Suppressor macrophage treated with lipopolysaccharide for 1 hour (primary cell): ENCODE data around the gene CCDC14.
"Not testable (repeated sequence)": the region's sequence is repeated elsewhere in the genome, so short reads cannot be mapped to it uniquely, and the experiment has no call there.

Experiments
- DNase-seq, 3 donors: peaks; one replicate each; pipeline ENCODE4 v3.0.0-alpha.2; 2020 to 2022

The CCDC14 gene

GRCh38 chr3:123960781-123961507 is at the start of gene CCDC14:
TSS of gene CCDC14 (minus strand) at chr3:123961229. CDS start at chr3:123961173, 56 bp downstream.
- peak; percentile 92 to 95 (median 95) for DNase-seq

- not testable (repeated sequence) for DNase-seq
Observed at GRCh38 chr3:124008321-124008720, 47.3 kb upstream of the CCDC14 start.

- DNase-seq: peak; percentile 4 to 28 (median 23)
Observed at GRCh38 chr3:124007186-124007585, 46.2 kb upstream of the CCDC14 start.

- DNase-seq: not testable (repeated sequence)
Observed at GRCh38 chr3:124002405-124003079, 41.5 kb upstream of the CCDC14 start.

GRCh38 chr3:124001366-124001765 is 40.3 kb upstream of the CCDC14 start:
- not testable (repeated sequence) for DNase-seq

- no peak for DNase-seq
Observed at GRCh38 chr3:123997543-123997942, 36.5 kb upstream of the CCDC14 start.

GRCh38 chr3:123993818-123994217 is 32.8 kb upstream of the CCDC14 start:
- no peak for DNase-seq

GRCh38 chr3:123991730-123992588 is 30.9 kb upstream of the CCDC14 start, which contains the start of gene ROPN1:
TSS of gene ROPN1 (minus strand) at chr3:123992124. CDS start at chr3:123980481, 11,643 bp downstream.
- not testable (repeated sequence) for DNase-seq

- no peak for DNase-seq
Observed at GRCh38 chr3:123986427-123986826, 25.4 kb upstream of the CCDC14 start.

GRCh38 chr3:123984957-123985356 is 23.9 kb upstream of the CCDC14 start:
- DNase-seq: no peak

- no peak for DNase-seq
Observed at GRCh38 chr3:123984350-123984749, 23.3 kb upstream of the CCDC14 start.

GRCh38 chr3:123981317-123981716 is 20.3 kb upstream of the CCDC14 start:
- DNase-seq: not testable (repeated sequence)

GRCh38 chr3:123980539-123980938 is 19.5 kb upstream of the CCDC14 start:
- DNase-seq: no peak

GRCh38 chr3:123979525-123980501 is 18.8 kb upstream of the CCDC14 start:
- DNase-seq: peak; percentile 23 to 43 (median 38)

- DNase-seq: not testable (repeated sequence)
Observed at GRCh38 chr3:123976904-123977303, 15.9 kb upstream of the CCDC14 start.

- DNase-seq: not testable (repeated sequence)
Observed at GRCh38 chr3:123976181-123976898, 15.3 kb upstream of the CCDC14 start.

- not testable (repeated sequence) for DNase-seq
Observed at GRCh38 chr3:123975030-123975429, 14.0 kb upstream of the CCDC14 start.

GRCh38 chr3:123971406-123971805 is 10.4 kb upstream of the CCDC14 start:
- DNase-seq: no peak

- DNase-seq: not testable (repeated sequence)
Observed at GRCh38 chr3:123967260-123967659, 6.2 kb upstream of the CCDC14 start.

- not testable (repeated sequence) for DNase-seq
Observed at GRCh38 chr3:123966799-123967198, 5.8 kb upstream of the CCDC14 start.

GRCh38 chr3:123964793-123965192 is 3.8 kb upstream of the CCDC14 start:
- DNase-seq: not testable (repeated sequence)
